A673 (cell line): ENCODE data around the gene MYOG.

Experiments
- EZH2 ChIP-seq: fragments of 200-600 bp; sonication (generic); IDR thresholded peaks from 2 replicates; pipeline ENCODE4 v1.6.1; 2017; ENCODE audit warnings: borderline replicate concordance, low read depth, mild to moderate bottlenecking, mixed read lengths, antibody characterized with exemption, low read length; ENCODE audit not compliant: poor library complexity, severe bottlenecking
- TF ChIP-seq, protein P1 (sequence below): fragments of 300-800, 200-600 bp; sonication (generic); conservative IDR thresholded peaks from 2 replicates; pipeline ENCODE4 v1.5.1; 2017; ENCODE audit warnings: low read depth, mild to moderate bottlenecking, antibody characterized with exemption, low read length, moderate library complexity, mixed read lengths

DNA sequence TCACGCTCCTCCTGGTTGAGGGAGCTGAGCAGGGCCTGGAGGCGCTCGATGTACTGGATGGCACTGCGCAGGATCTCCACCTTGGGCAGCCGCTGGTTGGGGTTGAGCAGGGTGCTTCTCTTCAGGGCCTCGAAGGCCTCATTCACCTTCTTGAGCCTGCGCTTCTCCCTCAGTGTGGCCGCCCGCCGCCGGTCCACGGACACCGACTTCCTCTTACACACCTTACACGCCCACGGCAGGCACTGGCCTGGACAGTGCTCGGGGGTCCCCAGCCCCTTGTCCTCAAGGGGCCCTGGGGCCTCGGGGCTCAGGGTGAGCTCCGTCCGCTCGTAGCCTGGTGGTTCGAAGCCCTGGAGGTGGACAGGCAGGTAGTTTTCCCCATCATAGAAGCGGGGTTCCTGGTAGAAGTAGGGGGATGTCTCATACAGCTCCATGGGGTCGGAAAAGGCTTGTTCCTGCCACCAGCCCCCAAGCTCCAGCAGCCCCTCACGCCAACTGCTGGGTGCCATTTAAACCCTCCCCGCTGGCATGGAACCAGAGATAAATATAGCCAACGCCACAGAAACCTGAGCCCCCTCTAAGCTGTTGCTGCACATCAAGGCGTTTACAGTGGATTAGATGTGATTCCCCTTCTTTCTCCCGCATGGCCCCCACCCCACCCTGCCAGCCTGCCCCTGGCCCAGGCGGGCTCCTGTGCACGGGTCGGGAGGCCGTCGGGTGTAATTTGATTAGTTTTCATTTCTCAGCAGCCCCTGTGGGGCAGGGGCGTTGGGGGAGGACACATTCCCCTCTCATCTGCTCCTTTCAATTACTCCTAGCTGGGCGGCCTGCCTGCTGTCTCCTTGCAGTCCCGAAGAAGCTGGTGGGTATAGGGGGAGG is at the start of gene MYOG:
- TF ChIP-seq, protein P1, sequence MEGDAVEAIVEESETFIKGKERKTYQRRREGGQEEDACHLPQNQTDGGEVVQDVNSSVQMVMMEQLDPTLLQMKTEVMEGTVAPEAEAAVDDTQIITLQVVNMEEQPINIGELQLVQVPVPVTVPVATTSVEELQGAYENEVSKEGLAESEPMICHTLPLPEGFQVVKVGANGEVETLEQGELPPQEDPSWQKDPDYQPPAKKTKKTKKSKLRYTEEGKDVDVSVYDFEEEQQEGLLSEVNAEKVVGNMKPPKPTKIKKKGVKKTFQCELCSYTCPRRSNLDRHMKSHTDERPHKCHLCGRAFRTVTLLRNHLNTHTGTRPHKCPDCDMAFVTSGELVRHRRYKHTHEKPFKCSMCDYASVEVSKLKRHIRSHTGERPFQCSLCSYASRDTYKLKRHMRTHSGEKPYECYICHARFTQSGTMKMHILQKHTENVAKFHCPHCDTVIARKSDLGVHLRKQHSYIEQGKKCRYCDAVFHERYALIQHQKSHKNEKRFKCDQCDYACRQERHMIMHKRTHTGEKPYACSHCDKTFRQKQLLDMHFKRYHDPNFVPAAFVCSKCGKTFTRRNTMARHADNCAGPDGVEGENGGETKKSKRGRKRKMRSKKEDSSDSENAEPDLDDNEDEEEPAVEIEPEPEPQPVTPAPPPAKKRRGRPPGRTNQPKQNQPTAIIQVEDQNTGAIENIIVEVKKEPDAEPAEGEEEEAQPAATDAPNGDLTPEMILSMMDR, result no peak
- no peak for TF ChIP-seq EZH2
